GM19025 (cell line): ENCODE results near the gene BCL2A1.

Experiments used
- ATAC-seq: cut with Tn5 transposase; IDR thresholded peaks from one replicate; pipeline ENCODE4 v1.9.1; 2021; ENCODE audit warnings: mild to moderate bottlenecking, low read depth, moderate library complexity; ENCODE audit not compliant: unreplicated experiment

Gene BCL2A1

GRCh38 chr15:79990280-79990996 is 19.4 kb upstream of the BCL2A1 start:
- ATAC-seq: no peak

GRCh38 chr15:79989682-79990081 is 18.7 kb upstream of the BCL2A1 start:
- no peak for ATAC-seq

DNA sequence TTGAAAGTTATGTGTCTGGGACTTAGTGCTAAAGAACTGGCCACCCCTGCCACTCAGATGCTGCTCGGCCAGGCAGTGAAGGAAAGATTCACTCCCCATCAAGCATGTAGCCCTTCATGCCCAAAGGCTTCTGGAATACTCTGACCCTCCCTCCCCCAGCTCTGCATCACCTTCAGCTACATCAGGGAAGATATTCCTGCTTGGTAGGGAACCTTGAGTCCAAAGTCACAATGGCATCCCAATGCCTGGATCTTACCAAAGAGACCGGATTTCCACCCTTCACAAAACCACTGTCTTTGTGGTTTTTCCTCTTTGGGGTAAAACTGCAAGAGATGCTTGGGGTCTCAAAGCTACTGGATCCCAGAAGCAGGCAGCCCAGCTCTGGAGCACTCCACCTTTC is 18.2 kb upstream of the BCL2A1 start:
- ATAC-seq: no peak

DNA sequence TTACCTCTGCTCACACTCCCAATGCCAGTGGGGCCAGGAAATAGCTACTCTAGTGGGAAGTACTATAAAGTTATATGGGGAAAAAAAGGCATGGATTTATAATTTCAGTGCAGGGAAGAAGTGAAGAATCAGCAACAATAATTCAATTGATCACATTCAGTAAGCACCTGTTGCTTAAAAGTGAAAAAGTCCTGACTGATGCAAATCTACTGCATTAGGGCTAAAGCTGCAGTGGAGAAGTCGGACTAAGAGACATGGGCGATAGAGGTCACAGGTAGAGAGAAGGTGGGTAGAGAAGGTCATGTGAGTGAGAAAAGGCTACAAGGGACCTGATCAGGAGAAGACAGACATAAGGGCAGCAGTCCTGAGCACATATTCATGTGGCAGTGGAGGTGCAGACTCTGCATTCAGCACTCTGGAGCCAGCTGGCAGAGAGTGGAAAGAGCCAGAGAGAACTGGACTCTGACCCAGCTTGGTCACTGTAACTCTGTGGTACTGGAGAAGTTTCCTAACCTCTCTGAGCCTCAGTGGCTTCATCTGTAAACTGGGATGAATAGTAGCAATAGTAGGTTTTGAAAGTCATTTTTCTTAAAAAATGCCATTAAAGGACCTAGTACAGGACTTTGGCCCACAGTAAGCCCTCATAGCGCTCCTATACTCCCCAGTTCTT is 17.6 kb upstream of the BCL2A1 start:
- ATAC-seq: no peak

DNA sequence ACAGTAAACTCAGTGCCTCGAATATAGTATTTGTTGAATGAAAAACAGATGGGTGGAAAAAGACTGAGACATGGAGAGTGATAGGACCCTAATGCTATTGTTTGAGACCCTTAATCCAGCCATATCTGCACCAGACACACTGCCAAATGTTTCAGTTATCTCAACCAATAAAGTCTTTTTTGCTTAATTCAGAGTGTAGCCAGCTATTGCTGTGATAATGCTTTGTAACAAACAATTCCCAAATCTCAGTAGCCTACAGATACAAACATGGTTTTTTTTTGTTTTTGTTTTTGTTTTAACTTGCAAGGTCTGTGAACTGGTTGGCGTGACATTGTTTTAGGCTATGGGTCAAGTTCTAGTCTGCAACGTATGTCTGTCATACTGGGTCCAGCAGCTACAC is 17.0 kb upstream of the BCL2A1 start:
- ATAC-seq: no peak

DNA sequence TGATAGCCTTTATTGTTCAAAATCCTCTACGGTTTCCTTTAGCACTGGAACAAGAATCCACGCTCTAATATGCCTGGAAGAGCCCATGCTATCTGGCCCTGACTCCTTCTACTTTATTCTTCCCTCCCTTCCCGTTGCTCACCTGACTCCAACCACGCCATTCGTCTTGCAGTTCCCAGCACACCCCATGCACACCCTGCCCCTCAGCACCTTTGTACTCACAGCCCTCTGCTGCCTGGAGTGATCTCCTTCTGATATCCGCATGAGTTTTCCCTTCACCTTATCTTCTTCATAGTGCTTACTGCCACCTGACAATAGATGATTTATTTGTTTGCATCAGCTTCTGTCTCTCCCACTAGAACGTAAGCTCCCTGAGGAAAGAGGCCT is 16.6 kb upstream of the BCL2A1 start:
- ATAC-seq: no peak

DNA sequence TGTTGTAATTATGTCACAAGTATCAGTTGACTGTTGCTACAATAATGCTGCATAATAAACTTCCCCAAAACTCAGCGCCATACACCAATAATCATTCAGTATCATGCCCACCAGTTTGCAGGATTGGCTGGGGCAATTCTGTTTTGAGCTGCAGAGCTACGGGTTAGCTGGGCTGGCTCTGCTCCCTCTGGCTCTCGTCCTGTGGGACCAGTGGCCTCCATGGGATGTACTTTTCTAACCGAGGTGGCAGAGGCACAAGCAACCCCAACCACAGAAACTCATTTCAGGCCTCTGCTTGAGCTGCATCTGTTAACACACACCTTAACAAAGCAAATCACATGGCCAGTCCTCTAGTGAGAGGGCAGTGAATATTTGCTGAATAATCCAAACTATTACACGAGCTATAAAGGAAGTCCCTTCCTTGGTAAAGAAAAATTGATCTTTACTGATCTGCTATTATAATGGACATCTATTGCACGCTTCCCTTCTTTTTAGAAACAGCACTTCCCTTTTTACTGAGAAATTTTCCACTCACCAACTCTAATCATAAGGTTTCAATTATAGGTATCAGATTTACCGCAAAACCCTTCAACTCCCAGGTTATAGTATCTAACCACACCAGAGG is 10.9 kb upstream of the BCL2A1 start:
- no peak for ATAC-seq

DNA sequence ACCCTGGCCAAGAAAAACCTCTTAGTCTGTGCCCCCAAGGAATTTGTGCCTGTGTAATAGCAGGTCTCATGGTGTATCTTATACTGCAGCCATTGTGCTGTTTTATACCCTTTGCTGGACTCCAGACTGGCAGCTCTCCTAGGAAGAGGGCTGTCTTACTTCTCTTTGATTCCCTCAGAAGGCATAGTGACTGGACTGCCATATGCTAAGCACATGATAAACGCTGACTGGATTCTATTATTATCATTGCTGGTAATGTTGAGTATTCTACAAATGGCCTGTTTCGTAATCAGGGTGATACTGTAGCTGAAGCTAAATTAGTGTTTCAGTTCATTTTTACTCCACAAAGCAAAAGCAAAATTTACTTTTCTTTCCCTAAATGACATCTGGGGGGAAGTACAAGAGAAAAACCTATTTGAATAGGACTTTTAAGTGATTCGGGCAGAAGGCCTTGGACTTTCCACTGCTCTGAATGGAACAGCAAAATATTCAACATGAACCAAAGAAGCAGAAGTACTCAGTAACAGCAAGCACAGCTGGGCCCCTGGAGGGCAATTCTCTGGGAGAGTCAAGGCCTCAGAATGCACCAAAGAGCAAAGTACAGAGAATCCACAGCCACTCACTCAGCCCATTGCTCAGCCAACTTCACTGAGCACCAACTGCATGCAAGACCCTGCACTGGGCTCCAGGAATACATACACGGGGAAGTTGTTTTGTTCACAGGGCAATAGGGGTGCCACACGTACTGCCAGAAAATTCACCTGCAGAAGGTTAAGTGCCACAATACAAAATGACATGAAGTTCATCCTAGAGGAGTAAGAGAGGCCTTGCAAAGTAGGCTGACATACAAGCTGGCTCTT is 7.9 kb upstream of the BCL2A1 start:
- peak; percentile 66 for ATAC-seq

GRCh38 chr15:79978260-79978654 is 7.3 kb upstream of the BCL2A1 start:
- no peak for ATAC-seq

DNA sequence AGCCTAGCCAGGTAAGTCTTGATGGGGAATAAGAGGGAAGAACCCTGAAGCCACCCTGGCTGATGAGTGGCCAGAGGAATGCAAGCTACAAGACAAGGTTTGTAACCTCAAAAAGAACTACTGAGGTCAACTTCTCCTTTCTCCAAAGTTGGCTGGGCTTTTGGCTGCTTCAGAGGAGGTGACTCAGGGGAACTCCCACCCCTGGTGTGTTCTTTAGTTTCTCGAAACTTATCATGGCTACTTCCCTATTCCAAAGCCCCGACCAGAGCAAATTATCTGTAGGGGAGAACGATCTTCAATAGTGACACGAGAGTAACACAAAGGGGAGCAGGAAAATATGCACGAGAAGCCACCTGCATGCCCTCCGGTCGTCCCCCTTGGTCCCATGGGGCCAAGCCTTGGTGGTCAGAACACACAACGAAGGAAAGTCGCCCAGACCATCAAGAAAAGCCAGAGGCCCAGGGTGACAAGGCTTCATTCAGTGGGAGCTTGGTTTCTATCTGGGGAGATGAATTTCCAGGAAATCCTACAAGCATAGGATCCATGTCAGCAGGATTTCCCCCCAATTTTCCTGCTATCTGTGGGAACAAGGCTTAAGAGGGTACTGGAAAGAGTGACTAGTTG is 6.5 kb upstream of the BCL2A1 start:
- ATAC-seq: peak; percentile 33

DNA sequence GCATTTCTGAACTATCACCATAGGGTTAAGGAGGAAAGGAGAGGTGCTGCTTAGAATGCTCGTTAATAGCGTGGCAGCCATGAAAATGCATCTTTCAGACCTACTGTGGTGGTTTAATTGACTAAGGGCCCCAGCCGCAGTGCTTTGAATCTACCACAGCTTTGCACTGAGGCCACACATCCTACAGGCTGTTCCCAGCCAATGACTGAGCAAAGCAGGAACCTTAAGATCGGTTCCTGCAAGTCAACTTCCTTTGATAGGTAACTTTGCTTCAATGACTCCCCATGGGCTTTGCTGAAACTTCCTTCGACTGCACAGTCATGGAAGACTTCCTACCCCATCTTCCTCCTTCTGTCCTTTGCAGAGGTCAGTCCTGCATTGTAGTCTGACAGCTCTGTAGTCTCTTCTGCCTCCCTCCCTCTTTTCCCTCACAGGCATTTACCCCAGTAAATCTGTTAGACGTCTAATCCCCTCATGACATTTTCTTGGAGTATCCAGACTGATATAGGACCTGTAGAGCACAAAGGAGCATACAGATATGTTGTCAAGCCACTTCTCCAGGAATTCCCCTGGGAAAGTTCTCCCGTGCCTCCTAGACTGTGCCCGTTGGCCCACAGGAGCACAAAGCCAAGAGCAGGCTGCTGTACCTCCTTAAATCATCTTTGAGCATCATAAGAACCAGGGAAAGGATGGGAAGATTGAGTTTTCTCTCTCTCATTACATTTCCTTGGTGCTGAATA is 2.6 kb upstream of the BCL2A1 start:
- no peak for ATAC-seq

- no peak for ATAC-seq
Measured at GRCh38 chr15:79972863-79973262, 1.9 kb upstream of the BCL2A1 start.

DNA sequence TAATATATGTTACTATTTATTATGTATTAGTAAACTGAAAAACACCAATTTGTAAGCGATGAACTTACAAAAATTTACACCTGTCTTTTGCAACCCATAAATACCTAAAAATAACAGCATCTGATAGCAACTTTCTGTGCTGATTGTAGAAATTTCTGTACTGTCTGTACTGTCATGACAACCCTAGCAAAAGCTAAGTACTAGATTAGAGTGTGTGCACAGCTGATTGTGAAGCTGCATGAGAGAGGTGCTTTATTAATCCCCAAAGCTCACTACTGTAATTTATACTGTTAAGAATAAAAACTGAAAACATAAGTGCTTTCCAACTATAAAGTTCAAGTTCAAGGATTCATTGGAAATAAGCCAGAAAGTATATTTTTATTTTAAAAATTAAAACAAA is 815 bp downstream of the BCL2A1 start:
- no peak for ATAC-seq

DNA sequence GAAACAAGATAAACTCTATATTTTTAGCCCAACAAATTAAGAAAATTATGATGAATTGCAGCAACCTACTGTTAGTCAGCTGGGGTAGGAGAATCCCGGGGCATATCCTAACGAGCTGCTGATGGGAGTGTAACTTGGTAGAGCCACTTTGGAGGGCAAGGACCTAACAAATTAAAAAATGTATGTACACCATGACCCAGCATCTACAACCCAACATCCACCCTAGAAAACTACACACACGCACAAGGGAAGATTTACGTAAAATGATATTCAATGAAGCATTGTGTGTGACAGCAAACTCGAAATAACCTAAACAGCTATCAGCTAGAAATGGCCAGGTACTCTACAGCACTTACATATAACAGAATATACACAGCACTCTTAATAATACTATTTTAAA is 1.9 kb downstream of the BCL2A1 start:
- ATAC-seq: no peak

- ATAC-seq: no peak
Measured at GRCh38 chr15:79967298-79968182, 3.5 kb downstream of the BCL2A1 start.

DNA sequence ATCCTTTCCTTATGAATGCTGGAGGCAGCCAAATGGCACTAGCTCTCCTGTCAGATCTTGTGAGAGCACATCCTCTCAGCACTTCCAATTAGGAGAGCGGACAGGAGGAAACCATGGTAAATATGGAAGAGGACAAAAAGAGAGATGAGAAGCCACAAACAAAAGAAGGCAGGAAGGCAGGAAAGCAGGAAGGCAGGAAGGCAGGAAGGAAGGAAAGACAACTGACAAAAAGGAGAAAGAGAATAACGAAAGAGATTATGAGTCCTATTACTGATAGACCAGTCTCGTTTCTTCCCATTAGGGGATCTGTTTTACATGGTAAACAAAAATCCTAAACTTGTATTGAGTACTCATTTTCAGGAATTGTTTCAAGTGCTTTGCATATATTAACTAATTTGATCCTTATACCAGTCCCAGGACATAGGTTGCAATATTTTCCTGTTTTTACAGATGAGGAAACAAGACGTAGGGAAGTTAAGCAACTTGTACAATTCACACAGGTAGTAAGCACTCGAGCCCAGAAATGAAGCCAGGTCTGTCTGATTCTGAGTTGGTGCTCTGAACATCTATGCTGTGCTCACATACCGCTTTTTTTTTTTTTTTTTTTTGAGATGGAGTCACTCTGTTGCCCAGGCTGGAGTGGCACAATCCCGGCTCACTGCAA is 4.2 kb downstream of the BCL2A1 start:
- no peak for ATAC-seq

GRCh38 chr15:79965846-79966630 is 5.0 kb downstream of the BCL2A1 start:
- ATAC-seq: no peak
